ENCODE data around the gene TSPAN14.

TSPAN14 gene

DNA sequence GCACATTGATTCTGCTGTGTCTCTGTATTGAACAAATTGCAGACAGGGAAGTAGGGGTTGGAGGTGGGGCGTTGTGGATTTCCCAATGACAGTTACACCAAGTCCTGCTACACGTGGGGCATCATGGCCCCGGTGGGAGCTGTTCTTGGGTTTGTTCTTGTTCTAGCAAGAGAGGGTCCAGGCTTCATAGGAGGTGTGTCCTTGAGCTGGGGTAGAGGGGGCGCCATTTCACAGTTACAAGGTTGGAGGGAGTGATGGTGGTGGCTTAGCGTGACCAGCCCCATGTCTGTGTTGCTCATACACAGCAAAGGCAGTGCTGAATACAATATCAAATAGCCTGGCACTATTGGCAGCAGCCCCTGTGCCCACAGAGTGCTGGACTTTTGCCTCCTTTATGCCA, 99.3 kb downstream of the TSPAN14 start:
- DNase-seq, result no peak

GRCh38 chr10:80554050-80554449, 99.9 kb downstream of the TSPAN14 start:
- no peak for DNase-seq

DNA sequence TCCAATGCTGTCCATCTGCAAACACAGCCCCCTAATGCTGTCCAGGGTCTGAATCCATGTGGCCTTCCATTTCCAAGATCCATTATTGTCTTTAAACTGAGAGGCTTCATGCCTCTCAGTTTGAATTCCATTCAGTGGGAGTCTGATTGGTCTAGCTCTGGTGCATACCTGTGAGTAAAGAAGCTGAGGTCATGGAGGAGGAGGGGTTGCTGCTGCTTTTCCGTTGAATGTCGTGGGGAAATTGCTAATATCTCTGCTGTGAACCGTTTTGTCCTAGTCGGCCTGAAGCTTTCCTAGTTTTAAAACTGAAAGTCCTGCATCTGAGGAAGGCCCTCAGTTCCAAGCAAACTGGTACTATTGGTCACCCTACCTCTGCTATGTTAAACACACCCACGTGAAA, 101.3 kb downstream of the TSPAN14 start:
- DNase-seq, result no peak

DNA sequence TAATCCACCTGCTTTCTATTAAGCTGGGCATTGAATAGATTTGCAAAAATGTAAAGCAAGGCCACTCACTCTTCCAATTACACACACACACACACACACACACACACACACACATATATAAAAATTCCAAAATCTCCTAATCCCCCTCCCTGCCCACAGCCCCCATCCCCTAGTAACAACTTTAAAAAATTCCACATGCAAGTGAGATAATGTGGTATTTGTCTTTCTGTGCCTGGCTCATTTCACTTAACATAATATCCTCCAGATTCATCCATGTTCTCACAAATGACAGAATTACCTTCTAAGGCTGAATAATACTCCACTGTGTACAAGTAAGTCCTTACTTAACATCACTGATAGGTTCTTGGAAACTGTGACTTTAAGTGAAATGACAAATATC, 107.8 kb downstream of the TSPAN14 start:
- DNase-seq, result no peak

DNA sequence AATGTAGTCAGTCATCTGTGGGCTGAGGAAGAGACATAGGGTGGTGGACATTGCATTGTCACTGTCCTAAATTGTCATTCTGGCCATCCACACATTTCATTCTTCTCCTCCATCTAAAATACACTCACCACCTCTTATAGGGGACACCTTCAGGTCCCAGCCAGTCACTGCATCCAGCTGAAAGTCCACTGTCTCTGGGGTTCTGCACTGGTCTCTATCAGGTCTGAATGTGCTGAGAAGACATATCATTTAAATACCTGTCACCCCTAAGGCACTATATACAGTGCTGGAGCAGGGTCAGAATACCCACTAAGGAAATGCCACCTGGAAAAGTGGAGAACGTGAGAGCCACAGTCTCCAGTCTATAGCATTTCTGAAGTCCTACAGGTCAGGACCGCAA, 113.2 kb downstream of the TSPAN14 start:
- no peak for DNase-seq

- DNase-seq, result no peak
These were observed 115.2 kb downstream of the TSPAN14 start for GRCh38 chr10:80569131-80569895.

DNA sequence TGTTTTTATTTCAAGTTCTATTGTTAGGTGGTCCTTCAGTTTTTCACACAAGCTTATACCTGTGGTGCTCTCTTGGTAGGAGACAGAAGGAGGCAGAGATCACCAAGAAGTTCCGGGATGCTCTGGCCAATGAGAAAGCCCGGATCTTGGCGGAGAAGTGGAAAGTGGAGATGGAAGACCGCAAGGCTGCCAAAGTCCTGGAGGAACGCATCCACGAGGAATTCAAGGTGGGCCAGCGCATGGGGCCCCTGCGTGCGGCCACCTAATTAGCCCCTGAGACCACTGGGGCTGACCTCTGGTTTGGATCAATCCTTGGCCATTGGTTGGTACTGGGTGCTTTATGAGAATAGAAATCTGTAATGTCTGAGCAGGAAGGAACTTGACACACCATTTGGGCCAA, 117.2 kb downstream of the TSPAN14 start:
- DNase-seq, result no peak

DNA sequence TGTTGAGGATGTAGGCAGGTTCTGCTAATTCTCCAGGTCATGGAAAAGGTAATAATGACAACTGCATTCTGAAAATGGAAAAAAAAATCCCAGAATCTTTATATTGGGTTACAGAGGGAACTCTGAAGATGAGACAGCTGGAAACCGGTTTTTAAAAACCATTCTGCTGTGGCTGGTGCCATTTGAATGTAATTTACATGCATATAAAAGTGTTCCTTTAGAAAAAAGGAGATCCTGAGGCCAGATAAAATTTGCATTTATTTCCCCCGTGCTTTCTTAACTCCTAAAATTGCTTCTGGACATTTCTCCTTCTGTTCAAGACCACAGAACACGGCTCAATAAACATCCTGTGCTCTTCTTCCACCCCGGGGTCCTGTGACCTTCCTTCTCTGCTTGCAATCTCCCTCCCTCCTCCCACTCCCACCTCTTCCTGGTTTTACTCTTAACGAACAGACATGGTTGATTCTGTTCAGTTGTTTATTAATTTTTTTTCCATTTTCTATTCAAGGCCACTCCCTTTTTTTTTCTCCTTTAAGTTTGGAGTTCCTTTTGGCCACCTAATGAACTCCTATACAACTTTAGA, 125.2 kb downstream of the TSPAN14 start:
- no peak for DNase-seq

DNA sequence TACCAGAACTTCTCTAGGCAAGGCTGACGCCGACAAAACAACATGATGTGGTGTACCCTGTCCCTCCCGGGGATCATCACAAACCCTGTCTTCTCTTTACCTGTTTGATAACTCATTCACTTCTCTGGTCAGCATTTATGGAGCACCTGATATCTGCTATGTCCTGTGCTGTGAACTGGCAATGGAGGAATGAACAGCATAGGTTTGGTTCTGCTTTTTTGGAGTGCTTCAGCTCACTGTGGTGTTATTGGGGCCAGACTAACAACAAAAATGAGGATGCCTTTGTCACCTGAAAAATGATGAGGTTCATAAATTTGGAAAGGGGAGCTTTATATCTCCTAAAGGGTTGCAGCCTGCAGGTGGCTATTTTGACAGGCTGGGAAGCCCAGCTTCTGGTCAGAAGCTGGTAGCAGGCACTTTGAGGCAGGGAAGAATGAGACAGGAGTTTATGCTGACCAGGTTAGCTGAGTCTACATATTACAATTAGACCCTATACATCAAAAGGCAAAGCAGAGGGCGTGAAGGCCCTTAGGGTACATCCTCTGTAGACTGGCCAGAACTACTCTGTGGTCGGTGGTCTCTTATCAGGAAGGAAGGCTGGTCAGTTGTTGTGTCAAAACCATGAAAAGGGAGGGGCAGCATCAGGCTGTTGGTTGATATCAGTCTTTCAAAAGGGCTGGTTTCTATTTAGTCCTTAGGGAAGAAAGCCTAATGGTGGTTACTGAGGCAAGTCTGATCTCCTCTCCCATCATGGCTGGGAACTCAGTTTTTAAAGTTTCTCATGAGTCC, 125.9 kb downstream of the TSPAN14 start:
- no peak for DNase-seq

DNA sequence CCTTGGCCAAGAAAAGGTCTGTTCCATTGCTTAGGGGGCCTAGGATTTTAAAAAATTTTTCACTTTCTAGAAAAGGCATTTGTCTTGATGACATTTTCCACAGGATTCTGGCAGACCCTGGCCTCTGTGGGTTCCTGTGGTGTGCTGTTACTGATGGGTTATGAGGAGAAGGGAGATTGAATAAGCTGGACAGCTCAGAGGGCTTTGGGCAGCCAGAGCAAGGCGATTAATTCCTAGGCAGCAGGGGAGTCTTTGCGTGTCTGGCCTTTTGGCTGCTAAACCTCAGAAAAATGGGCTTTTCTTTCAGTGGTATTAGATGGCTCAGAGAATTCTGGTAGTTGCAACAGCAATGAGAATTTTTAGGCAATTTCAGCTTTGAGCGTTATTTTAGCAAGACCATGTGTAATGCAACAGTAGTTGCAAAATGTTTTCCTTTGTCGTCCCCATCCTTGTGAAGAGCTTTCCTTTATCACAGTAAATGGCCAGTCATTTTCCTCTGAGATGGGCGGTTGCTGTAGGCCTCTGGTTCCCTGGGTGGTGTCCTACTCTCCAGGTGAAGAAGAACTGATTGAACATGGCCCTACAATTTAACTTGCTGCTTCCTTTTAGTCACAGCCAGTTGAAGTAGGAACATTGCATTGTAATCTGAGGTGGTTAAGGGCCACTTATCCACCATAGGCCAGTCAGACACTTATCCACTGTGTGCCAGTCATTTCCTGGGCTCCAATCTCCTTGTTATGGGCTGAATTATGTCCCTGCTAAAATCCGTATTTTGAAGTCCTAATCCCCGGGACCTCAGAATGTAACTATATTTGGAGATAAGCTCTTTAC, 126.7 kb downstream of the TSPAN14 start:
- DNase-seq, result no peak

DNA sequence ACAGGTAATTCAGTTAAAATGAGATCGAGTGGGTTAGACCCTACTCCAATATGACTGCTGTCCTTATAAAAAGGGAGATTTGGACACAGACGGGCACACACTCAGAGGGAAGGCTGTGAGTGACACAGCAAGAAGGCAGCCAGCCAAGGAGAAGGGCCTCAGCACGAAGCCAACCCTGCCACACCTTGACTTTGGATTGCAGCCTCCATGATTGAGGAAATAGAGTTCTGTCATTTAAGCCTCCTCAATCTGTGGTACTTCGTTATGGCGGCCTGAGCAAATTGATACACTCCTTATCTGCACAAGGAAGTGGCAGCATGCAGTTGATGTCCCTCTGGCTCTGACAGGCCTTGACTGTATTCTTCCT, 127.3 kb downstream of the TSPAN14 start:
- no peak for DNase-seq

DNA sequence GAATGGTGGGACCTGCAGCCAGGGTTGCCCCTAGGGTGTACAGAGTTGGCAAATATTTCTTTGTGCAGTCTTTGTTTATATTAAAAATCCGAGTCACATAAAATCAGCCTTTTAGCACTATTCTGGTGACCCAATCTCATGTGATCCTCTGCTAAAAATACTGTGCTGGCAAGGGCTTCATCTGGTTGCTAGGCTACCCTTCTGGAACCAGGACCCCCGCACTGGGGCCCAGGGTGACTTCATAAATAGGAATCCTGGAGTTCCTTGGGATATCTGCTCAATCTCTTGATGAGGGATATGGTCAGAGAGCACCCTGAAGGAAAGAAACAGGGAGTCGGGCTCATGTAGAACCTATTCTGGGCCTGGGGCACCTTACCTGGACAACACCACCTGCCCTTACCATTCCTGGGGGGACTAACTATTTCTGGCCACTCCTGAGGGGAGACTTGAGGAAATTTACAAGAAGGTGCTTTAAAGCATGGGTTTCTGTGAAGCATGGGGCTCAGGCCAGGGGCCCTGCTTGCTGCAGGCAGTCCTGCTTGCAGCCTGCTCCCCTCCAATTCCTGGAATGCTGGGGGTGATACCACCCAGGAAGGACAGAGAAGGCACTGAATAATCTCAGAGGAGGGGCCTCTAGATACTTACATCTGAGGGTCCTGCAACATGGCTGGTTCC, 128.3 kb downstream of the TSPAN14 start:
- DNase-seq, result no peak
